HG02678 (cell line): ENCODE measurements around the gene CEP170B.
"Not testable (repeated sequence)": the region's sequence is repeated elsewhere in the genome, so short reads cannot be mapped to it uniquely, and the experiment has no call there.

Experiments used
- ATAC-seq: cut with Tn5 transposase; IDR thresholded peaks from one replicate; pipeline ENCODE4 v1.9.1; 2021; ENCODE audit warnings: mild to moderate bottlenecking, moderate library complexity; ENCODE audit not compliant: unreplicated experiment

Gene CEP170B

DNA sequence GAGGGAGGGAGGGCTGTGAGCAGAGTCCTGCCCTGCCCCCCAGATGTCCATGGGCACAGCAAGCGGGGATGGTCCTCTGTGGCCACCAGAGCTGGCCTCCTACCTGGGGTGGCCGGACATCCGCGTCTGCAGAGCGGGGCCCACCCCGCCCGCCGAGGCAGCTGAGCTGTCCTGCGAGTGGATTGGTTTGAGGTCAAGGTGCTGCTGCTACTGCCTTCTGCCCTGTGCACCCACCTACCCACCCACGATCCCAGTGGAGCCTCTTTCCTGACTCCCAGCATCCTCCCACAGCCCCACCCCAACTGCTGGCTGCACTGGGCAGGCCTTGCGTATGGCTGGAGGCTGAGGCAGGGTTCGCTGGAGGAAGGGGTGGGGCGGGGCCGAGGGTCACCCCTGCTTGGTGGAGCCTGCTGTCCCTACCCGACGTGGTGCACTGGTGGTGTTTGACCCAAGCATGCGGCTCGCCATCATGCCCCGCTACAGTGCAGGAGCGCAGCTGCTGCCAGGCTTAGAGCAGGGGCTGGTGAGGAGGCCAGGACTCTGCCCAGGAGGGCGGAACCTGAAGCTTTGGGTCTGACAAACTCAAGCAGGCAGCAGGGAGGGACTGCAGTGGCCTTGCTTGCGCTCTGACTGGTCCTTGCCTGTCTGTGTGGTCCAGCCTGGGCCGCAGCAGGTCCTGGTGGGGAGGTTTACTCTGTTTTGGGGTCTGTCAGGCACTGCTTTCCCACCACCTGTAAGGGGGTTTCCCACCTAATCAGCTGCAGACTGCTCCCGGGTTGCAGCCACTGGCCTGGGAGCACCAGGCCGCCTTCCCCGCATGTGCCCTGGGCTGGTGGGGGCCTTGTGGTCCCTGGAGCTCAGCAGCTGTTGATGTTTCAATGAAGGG, 23.7 kb downstream of the CEP170B start:
- ATAC-seq, result no peak

GRCh38 chr14:104889375-104889757, 24.3 kb downstream of the CEP170B start:
- no peak for ATAC-seq

DNA sequence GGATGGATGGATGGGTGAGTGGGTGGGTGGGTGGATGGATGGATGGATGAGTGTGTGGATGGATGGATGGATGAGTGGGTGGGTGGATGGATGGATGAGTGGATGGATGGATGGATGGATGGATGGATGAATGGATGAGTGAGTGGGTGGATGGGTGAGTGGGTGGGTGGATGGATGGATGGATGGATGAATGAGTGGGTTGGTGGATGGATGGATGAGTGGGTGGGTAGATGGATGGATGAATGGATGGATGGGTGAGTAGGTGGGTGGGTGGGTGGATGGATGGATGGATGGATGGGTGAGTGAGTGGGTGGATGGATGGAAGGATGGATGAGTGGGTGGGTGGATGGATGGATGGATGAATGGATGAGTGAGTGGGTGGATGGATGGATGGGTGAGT, 25.2 kb downstream of the CEP170B start:
- ATAC-seq, result not testable (repeated sequence)

DNA sequence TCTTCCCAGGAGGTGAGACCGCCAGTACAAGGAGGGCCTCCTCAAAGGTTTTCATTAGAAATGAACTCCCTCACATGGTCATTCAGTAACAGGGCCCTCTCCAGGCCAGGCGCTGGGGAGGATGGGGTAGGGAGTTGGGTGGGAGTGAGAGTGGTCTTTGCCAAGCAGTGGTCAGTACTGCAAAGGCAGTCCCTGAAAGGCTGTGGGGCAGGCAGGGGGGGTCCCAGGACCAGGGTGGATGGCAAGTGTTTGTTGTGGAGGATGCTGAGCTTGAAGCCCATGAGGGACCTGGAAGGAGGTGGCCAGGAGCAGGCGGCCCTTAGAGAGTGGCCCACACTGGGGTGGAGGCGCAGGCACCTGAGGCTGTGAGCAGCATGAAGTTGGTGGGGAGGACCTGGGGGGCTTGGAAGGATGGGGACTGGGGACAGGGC, 26.1 kb downstream of the CEP170B start:
- no peak for ATAC-seq

DNA sequence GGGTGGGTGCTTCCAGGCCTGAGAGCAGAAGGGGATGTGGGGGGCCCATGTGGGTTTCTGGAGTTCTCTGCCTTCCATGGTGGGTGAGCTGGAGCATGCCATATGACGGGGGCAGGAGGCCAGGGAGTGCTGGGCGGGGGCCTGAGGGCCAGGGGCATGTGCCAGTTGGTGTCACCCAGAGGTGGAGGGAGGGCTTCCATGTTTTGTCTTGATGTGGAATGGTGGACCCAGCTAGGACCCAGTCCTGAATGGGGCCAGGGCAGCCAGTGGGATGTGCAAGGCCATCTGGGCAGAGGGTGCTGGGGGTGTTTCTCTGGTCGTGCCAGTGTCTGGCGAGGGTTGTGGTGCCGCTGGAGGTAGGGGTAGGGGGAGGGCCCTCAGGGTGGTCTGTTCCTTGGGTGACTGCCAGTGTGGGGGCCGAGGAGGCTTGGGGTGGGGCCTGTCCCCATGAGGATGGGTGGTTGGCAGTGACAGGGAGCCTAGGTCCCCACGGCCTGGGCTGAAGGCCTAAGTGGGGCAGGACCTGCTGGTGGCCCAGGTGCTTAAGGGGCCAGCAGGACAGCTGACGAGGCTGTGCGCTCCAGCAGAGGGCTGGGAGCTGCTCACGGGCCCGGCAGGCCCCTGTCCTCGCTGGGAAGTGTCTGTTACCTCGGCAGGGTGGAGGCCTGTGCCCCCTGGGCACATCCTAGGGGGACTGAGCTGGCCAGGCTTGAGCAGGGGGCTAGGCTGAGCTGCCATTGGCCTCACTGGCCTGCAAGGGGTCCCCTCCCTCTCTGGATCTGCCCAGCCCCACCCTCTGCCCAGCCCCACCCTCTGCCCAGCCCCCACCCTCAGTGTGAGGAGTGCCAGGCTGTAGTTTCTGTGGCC, 26.8 kb downstream of the CEP170B start:
- ATAC-seq, result no peak

DNA sequence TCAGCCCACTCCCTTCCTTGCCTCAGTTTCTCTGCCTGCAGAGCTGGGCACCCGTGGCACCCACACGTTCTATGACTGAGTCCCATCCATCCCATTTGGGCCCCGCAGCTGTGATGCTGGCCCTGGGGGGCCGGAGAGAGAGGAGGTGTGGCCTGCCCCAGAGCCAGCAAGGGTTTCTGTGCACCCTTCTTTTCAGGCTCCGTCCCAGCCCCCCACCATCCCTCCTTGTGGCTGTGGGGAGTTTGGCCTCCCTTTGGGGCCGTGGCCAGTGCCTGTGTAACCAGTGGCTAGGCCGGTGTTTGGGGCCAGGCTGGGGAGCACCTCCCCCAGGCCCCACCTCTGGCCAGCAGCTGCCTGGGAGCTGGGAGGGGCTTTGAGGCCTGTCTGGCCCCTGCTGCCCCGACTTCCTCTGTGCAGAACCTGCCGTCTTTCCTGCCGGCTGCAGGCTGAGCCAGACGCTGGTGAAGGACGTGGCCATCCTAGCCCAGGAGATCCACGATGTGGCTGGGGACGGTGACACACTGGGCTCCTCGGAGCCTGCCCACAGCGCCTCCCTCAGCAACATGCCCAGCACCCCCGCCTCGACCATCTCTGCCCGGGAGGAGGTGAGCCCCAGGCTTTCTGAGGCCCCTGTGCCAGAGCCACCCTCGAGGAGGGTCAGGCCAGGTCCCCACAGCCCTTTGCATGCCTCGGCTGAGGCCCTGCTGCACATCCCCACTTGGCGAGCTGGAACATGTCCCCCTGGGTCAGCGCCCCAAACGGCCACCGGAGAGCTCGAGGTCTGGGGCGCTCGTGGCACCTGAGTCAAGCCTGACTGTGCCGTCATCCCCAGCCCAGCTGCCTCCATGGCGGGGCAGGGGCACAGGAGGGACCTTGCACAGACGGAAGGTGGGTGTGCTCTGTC, 27.7 kb downstream of the CEP170B start:
- ATAC-seq, result no peak

DNA sequence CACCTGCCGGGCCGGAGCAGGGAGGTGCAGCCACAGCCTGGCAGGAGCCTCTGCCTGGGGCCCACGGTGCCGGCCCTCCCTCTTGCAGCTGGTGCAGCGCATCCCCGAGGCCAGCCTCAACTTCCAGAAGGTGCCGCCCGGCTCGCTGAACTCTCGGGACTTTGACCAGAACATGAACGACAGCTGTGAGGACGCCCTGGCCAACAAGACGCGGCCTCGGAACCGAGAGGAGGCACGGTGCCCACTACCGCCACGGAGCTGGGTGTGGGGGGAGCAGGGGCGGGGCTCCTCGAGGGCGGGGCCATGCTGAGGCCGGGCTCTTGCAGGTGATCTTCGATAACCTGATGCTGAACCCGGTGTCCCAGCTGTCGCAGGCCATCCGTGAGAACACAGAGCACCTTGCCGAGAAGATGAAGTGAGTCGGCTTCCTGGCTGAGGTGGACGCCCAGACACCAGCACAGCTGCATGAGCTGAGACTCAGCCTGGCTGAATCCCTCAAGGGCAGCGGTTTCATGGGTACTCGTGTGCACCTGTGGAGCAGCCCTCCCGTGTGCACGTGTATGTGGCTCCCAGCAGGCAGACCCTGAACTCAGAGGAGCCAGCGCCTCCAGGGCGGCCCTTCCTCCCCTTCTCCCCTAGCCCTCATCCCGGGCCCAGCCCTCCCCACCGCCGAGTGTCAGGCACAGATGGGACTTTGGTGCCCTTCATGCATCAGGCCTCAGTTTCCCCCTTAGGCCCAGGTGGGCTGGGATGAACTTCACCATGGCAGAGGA, 28.6 kb downstream of the CEP170B start:
- ATAC-seq, result no peak

- ATAC-seq, result no peak
Observed at GRCh38 chr14:104894331-104895206, 29.5 kb downstream of the CEP170B start.

- ATAC-seq, result no peak
Observed at GRCh38 chr14:104895207-104895785, 30.2 kb downstream of the CEP170B start.

- no peak for ATAC-seq
Observed at GRCh38 chr14:104895786-104896661, 31.0 kb downstream of the CEP170B start.

- ATAC-seq, result no peak
Observed at GRCh38 chr14:104897330-104898194, 32.5 kb downstream of the CEP170B start.

DNA sequence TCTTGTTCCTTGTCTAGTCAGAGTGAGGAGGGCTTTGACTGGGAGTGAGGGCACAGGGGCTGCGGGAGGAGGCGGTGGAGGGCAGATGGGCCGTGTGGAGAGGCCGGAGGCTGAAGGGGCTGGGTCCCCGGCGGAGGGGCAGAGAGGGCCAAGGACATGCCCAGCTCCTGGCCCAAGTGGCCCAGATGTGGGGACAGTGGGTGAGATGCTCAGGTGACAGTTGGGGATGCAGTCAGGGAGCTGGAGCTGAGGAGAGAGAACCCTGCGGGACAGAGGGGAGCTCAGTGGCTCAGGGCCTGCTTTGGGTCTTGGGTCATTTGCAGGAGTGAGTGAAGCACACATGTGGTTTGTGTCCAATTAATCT, 33.1 kb downstream of the CEP170B start:
- ATAC-seq, result no peak

DNA sequence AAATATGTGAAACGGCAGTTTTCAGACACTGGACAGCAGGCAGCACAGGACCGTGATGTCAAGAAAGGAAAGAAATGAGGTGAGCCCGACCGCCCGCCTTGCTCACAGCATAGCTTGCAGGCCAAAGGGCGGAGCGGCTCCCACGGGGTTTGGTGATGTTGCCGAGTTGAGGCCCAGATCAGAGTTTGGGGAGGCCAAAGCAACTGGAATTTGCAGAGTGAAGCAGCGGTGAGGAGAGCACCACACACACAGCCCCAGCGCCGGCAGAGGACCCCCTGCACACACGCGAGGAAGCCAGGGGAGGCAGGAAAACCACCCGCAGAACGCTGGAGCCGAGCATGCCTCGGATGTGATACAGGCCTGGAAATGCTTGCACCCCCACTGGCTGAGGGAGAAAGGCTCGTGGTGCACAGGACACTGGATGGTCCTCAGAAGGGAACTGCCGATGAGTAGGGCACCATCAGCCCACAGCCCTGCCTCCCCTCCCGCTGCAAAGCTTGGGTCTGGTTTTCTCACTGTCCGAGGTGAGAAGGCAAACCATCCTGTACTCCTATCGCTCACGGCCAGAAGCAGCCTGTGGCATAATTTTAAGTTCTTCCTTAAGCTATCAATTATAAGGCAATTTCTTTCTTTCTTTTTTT, 33.9 kb downstream of the CEP170B start:
- no peak for ATAC-seq

DNA sequence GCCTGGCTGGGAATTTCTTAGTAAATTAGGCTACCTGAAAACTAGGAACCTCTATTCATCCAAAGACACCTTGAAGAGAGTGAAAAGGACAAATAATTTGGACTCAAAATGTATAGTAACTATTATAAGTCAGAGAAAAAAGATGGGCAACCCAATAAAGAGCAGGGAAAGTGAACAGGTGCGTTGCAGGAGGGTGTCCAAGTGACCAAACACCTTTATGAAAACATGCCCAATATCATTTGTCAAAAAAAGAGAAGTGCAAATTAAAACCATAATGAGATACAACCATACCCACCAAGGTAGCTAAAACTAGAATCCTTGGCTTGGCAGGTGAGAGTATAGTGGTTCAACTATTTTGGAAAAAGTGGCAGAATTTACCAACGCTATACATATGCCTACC, 34.7 kb downstream of the CEP170B start:
- no peak for ATAC-seq

DNA sequence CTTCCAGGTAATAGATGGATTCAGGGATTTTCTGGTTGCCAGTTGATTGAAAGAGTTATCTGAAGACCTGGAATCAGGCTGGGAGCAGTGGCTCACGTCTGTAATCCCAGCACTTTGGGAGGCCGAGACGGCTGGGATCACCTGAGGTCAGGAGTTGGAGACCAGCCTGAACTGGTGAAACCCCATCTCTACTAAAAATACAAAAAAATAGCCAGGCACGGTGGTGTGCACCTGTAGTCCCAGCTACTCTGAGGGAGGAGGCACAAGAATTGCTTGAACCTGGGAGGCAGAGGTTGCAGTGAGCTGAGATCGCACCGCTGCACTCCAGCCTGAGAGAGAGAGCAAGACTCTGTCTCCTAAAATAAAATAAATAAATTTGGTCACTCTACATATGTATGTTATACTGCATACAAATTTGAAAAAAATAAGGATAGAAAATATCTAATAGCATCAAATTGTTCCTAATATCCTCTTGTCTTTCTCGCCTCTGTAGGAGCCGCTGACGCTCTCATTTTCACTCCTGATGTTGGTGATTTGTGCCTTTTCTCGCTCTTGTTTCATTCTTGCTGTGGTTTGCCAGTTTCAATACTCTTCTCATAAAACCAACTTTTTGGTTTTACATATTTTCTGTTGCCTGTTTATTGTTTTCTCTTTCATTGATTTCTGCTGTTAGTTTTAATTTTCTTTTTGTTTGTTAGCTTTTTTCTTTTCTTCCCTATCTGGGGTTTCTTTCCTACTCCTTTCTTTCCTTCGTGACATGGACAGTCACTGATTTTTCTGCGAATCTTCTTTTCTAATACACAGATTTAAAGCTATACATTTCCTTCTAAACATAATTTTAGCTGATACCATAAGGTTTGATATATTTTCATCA, 35.8 kb downstream of the CEP170B start:
- no peak for ATAC-seq
